KMS-11 (cell line): ENCODE results near the gene LCN2.
A peak's percentile ranks its signal among the peaks of the same experiment; 100 is the strongest.

Source experiments
- H2AFZ ChIP-seq: fragments of 200-600 bp; sonication (generic); 2 replicates; pipeline ENCODE4 v1.6.1; 2016; ENCODE audit warnings: antibody characterized with exemption, mixed run types, low read depth
- H3K27ac ChIP-seq: fragments of 200-600 bp; sonication (generic); 2 replicates; pipeline ENCODE4 v1.6.1; 2016; ENCODE audit warnings: mild to moderate bottlenecking, mixed run types
- H3K27me3 ChIP-seq: fragments of 200-600 bp; sonication (generic); 2 replicates; pipeline ENCODE4 v1.6.1; 2017; ENCODE audit warnings: mild to moderate bottlenecking, low read depth, mixed run types, moderate library complexity; ENCODE audit not compliant: insufficient read depth
- H3K36me3 ChIP-seq: fragments of 200-600 bp; sonication (generic); 2 replicates; pipeline ENCODE4 v1.6.1; 2017; ENCODE audit warnings: mild to moderate bottlenecking, mixed run types; ENCODE audit not compliant: insufficient read depth
- H3K4me1 ChIP-seq: fragments of 200-600 bp; sonication (generic); 2 replicates; pipeline ENCODE4 v1.6.1; 2016; ENCODE audit warnings: mild to moderate bottlenecking, low read depth, mixed run types; ENCODE audit not compliant: poor library complexity, severe bottlenecking
- H3K4me2 ChIP-seq: fragments of 200-600 bp; sonication (generic); 2 replicates; pipeline ENCODE4 v1.7.0; 2016; ENCODE audit warnings: mild to moderate bottlenecking, mixed run types
- H3K4me3 ChIP-seq: fragments of 200-600 bp; sonication (generic); IDR thresholded peaks from 2 replicates; pipeline ENCODE4 v1.6.1; 2017; ENCODE audit warnings: low read depth, low read length, mixed read lengths; ENCODE audit not compliant: insufficient read depth
- H3K79me2 ChIP-seq: fragments of 200-600 bp; sonication (generic); 2 replicates; pipeline ENCODE4 v1.6.1; 2016; ENCODE audit warnings: low read depth, mixed run types; ENCODE audit not compliant: insufficient read depth
- H3K9ac ChIP-seq: fragments of 200-600 bp; sonication (generic); 2 replicates; pipeline ENCODE4 v1.6.1; 2016; ENCODE audit warnings: mild to moderate bottlenecking, mixed run types
- H4K20me1 ChIP-seq: fragments of 200-600 bp; sonication (generic); 2 replicates; pipeline ENCODE4 v1.6.1; 2016; ENCODE audit warnings: mild to moderate bottlenecking, mixed run types; ENCODE audit not compliant: insufficient read depth
- CTCF ChIP-seq: fragments of 200-600 bp; sonication (generic); conservative IDR thresholded peaks from 2 replicates; pipeline ENCODE4 v1.6.1; 2017; ENCODE audit warnings: low read depth, mild to moderate bottlenecking, antibody characterized with exemption, low read length, moderate library complexity, mixed read lengths

The LCN2 gene

GRCh38 chr9:128190516-128191405, 41.5 kb downstream of the LCN2 start:
- Histone ChIP-seq H4K20me1 (0 out of 2 replicates have a peak, but pooled peaks cover 3% of the 10 kb centered on the region), H3K27ac (peak overlapping the region; percentile 25; the same call in 1 of the 2 replicates), H3K27me3 (no peaks in the 10 kb centered on the region), H3K4me3 (peak overlapping the region; percentile 43), H3K4me2 (peak overlapping the region; percentile 93), H3K79me2 (no peaks in the 10 kb centered on the region), H2AFZ (peak overlapping the region; percentile 83), H3K36me3 (no peaks in the 10 kb centered on the region), H3K4me1 (peaks cover 19% of the 10 kb centered on the region), H3K9ac (peak overlapping the region; percentile 81)
- no peak for TF ChIP-seq CTCF

DNA sequence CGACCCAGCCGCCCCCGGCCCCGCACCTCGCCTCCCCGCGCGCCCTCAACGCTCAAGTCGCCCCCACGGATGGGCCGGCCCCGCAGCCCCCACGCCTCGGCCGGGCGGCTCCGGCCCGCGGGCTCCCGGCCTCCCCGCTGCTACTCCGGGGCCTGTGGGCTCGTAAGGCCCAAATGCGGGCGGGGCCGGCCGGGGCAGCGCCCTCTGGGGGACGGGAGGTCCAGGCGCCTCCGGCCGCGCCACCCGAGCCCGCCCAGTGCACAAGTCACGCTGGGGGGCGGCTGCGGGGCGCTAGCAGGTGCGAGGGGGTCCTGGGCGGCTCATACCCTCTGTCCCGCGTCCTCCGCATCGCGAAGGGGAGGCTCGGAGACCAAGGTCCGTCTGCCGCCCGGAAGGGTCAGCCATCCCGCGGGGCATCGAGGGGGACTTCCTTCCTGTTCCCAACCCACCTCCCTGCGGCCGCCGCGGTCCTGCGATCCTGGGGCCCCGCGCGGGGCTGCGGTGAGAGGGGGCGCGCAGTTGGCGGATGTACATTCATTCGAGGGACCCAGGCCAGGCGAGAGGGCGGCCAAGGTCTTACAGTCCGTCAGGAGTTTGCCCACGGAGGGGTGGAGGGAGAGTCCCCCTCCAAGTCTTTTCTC, 42.3 kb downstream of the LCN2 start, which contains the start of gene CIZ1:
Gene CIZ1 (minus strand): TSS at position 167 of the 641 bp plus-strand sequence. CDS start 715 bp downstream, outside the sequence.
- peak within 1 kb of the TSS; percentile 81 for H3K9ac ChIP-seq
- 0 out of 2 replicates have a peak, but pooled peaks cover 3% of the 10 kb centered on the region for H4K20me1 ChIP-seq
- peak within 1 kb of the TSS; percentile 93 for H3K4me2 ChIP-seq
- peak within 1 kb of the TSS; percentile 25 for H3K27ac ChIP-seq
- peak; percentile 41; the same call in 1 of the 2 replicates for TF ChIP-seq CTCF
- no peaks in the 10 kb centered on the region for H3K79me2 ChIP-seq
- peak within 1 kb of the TSS; percentile 83 for H2AFZ ChIP-seq
- peaks cover 26% of the 10 kb centered on the region for H3K4me1 ChIP-seq
- no peaks in the 10 kb centered on the region for H3K27me3 ChIP-seq
- no peaks in the 10 kb centered on the region for H3K36me3 ChIP-seq
- H3K4me3 ChIP-seq: peak within 1 kb of the TSS; percentile 43

DNA sequence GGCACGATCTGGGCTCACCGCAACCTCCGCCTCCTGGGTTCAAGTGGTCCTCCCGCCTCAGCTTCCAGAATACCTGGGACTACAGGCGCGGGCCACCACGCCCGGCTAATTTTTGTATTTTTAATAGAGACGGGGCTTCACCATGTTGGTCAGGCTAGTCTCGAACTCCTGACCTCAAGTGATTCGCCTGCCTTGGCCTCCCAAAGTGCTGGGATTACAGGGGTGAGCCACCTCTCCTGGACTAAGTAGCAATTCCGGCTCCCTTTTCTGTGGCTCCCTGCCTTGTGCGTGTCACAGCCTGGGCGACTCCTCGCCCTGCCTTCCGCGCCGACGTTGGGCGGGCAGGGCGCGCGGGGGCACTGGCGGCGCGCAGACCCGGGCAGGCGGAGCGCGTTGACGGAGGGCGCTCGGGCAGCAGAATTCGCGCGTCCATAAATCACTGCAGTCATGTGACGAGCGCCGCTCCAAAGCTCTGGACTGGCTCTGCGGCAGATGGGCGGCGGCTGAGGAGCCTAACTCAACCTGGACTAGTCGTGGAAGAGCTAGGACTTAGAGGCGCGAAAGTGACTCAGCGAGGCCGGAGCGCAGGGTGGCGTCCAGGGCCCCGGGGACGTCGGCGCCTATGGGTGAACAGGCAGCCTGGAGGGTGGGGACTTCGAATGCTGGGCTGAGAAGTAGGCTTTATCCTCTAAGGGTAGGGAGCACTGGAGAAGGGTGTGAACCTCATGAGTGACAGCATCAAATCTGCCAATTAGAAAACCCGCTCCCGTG, 43.5 kb downstream of the LCN2 start:
- no peak for TF ChIP-seq CTCF
- H3K9ac ChIP-seq: no peak overlapping the region
- H3K4me1 ChIP-seq: peaks cover 33% of the 10 kb centered on the region
- no peak overlapping the region for H3K4me2 ChIP-seq
- no peak overlapping the region for H2AFZ ChIP-seq
- H4K20me1 ChIP-seq: no peaks in the 10 kb centered on the region
- no peak overlapping the region for H3K27ac ChIP-seq
- H3K4me3 ChIP-seq: no peak overlapping the region
- H3K36me3 ChIP-seq: no peaks in the 10 kb centered on the region
- H3K79me2 ChIP-seq: no peaks in the 10 kb centered on the region
- H3K27me3 ChIP-seq: no peaks in the 10 kb centered on the region

- no peak overlapping the region for H3K4me2 ChIP-seq
- no peaks in the 10 kb centered on the region for H3K36me3 ChIP-seq
- no peak overlapping the region for H2AFZ ChIP-seq
- H4K20me1 ChIP-seq: no peaks in the 10 kb centered on the region
- H3K4me1 ChIP-seq: peaks cover 26% of the 10 kb centered on the region
- H3K4me3 ChIP-seq: no peak overlapping the region
- no peaks in the 10 kb centered on the region for H3K27me3 ChIP-seq
- H3K9ac ChIP-seq: no peak overlapping the region
- H3K27ac ChIP-seq: no peak overlapping the region
- TF ChIP-seq CTCF: no peak
- H3K79me2 ChIP-seq: no peaks in the 10 kb centered on the region
Measured at GRCh38 chr9:128193469-128194096, 44.3 kb downstream of the LCN2 start.
